Right atrium auricular region (tissue), 2 donors: ENCODE results near the gene PLD5. TPM values are rescaled to one million over a fixed set of nuclear protein-coding genes. Genes with fewer than 3 reads are reported as not detected.

Experiments used
- DNase-seq: peaks from one replicate; pipeline ENCODE4 v3.0.0-alpha.2; 2019; ENCODE audit warnings: low spot score
- H3K27ac ChIP-seq, 2 donors: fragments of 200-600 bp; sonication (generic); 1 replicate in 1 of 2; 2 replicates in 1 of 2; pipeline ENCODE4 v1.5.1; 2016 to 2019
- H3K27me3 ChIP-seq, 2 donors: fragments of 200-600 bp; sonication (generic); one replicate each; pipeline versions ENCODE4 v1.5.1 to v1.6.0; 2017 to 2019
- H3K36me3 ChIP-seq: fragments of 200-600 bp; sonication (generic); one replicate; pipeline ENCODE4 v1.5.1; 2016
- H3K4me1 ChIP-seq, 2 donors: fragments of 200-600 bp; sonication (generic); one replicate each; pipeline versions ENCODE4 v1.5.1 to v1.6.0; 2017 to 2019
- H3K4me3 ChIP-seq, 2 donors: fragments of 200-600 bp; sonication (generic); 1 replicate in 1 of 2; 2 replicates in 1 of 2; pipeline ENCODE4 v1.5.1; 2017 to 2019; ENCODE audit warnings: mild to moderate bottlenecking in 1 of 2, moderate library complexity in 1 of 2
- H3K9me3 ChIP-seq, 2 donors: fragments of 200-600 bp; sonication (generic); one replicate each; pipeline ENCODE4 v1.5.1; 2019
- total RNA-seq, 2 donors: library from RNA; depleted of rRNA; stranded (reverse); fragments of >200 nt; gene quantifications; one replicate each; pipeline ENCODE4 v1.1.0, GENCODE V29; 2016
- TF ChIP-seq, protein P1 (sequence below), 2 donors: fragments of 200-600 bp; sonication (generic); IDR thresholded peaks; one replicate each; pipeline ENCODE4 v1.5.1; 2019; ENCODE audit warnings: antibody characterized with exemption in 2 of 2

PLD5 gene
- total RNA-seq, 2 donors from 2014 or later, result 0.12 to 0.19 TPM

- Histone ChIP-seq H3K4me1 (no peaks in the 10 kb centered on the region), H3K27me3 (no peaks in the 10 kb centered on the region), H3K36me3 (no peaks in the 10 kb centered on the region), H3K9me3 (peaks cover 0 to 11% of the 10 kb centered on the region in 2 donors), H3K4me3 (no peak overlapping the region), H3K27ac (no peak overlapping the region)
- no peak for DNase-seq
- TF ChIP-seq, protein P1, sequence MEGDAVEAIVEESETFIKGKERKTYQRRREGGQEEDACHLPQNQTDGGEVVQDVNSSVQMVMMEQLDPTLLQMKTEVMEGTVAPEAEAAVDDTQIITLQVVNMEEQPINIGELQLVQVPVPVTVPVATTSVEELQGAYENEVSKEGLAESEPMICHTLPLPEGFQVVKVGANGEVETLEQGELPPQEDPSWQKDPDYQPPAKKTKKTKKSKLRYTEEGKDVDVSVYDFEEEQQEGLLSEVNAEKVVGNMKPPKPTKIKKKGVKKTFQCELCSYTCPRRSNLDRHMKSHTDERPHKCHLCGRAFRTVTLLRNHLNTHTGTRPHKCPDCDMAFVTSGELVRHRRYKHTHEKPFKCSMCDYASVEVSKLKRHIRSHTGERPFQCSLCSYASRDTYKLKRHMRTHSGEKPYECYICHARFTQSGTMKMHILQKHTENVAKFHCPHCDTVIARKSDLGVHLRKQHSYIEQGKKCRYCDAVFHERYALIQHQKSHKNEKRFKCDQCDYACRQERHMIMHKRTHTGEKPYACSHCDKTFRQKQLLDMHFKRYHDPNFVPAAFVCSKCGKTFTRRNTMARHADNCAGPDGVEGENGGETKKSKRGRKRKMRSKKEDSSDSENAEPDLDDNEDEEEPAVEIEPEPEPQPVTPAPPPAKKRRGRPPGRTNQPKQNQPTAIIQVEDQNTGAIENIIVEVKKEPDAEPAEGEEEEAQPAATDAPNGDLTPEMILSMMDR (IDR thresholded peaks at IDR 0.05), result no peak
Observed at GRCh38 chr1:242178924-242179708, 345.4 kb downstream of the PLD5 start.

- Histone ChIP-seq H3K9me3 (peaks cover 0 to 11% of the 10 kb centered on the region in 2 donors), H3K36me3 (no peaks in the 10 kb centered on the region), H3K4me3 (no peak overlapping the region), H3K27ac (no peak overlapping the region), H3K4me1 (no peaks in the 10 kb centered on the region), H3K27me3 (no peaks in the 10 kb centered on the region)
- DNase-seq, result no peak
- TF ChIP-seq, protein P1 (IDR thresholded peaks at IDR 0.05), result no peak
Observed at GRCh38 chr1:242178436-242178835, 346.1 kb downstream of the PLD5 start.

DNA sequence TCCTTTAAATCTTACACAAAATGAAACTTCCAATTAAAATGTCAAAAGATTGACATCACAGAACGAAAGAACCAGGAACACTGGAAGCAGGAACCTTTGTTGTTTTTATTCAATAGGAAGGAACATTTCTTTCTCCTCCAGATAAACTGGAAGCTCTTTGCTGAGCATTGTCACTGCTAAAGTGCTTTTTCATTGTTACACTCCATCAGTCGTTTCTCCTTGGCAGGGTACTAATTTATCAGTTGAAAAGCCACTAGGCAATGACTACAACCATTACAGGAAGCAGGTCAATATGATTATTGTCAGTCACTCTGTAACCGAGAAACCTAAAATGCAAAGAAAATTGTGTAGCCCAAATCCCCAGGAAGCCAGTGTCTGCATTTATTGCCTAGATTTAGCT lies 362.4 kb downstream of the PLD5 start:
- Histone ChIP-seq H3K9me3 (no peaks in the 10 kb centered on the region), H3K4me3 (no peak overlapping the region), H3K27me3 (no peaks in the 10 kb centered on the region), H3K27ac (no peak overlapping the region), H3K36me3 (no peaks in the 10 kb centered on the region), H3K4me1 (no peaks in the 10 kb centered on the region)
- TF ChIP-seq, protein P1 (IDR thresholded peaks at IDR 0.05), result no peak
- no peak for DNase-seq

- Histone ChIP-seq H3K4me3 (no peak overlapping the region), H3K27me3 (no peaks in the 10 kb centered on the region), H3K27ac (no peak overlapping the region), H3K9me3 (peaks cover 0 to 21% of the 10 kb centered on the region in 2 donors), H3K36me3 (no peaks in the 10 kb centered on the region), H3K4me1 (no peaks in the 10 kb centered on the region)
- TF ChIP-seq, protein P1 (IDR thresholded peaks at IDR 0.05), result no peak
- DNase-seq, result no peak
Observed at GRCh38 chr1:242147096-242147976, 377.2 kb downstream of the PLD5 start.

DNA sequence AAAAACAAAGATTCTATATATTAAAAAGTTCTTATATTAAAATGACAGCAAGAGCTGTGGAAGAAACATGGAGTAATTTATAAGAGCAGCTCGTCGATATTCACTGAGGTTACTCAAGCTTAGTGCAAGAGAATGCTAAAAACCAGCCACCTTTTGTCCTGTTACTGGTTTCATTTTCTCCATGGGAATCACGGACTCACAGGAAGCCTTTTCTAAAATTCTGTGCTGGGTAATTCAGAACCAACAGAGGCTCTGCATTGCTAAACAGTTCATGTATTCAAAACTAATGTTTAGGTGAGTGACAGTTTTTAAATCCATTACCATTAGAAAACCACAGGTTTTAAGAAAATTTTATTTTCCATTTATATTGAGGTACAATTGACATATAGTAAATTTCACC lies 377.8 kb downstream of the PLD5 start:
- DNase-seq, result no peak
- Histone ChIP-seq H3K27me3 (no peaks in the 10 kb centered on the region), H3K9me3 (peaks cover 0 to 21% of the 10 kb centered on the region in 2 donors), H3K36me3 (no peaks in the 10 kb centered on the region), H3K4me1 (no peaks in the 10 kb centered on the region), H3K4me3 (no peak overlapping the region), H3K27ac (no peak overlapping the region)
- TF ChIP-seq, protein P1 (IDR thresholded peaks at IDR 0.05), result no peak
